ENCODE measurements around the gene BRSK2.
A peak's percentile ranks its signal among the peaks of the same experiment; 100 is the strongest.

BRSK2 gene

GRCh38 chr11:1373536-1374214, 16.1 kb upstream of the BRSK2 start:
- Histone ChIP-seq H3K27ac (ENCODE audit: low read depth, low read length) (no peak overlapping the region), H3K27me3 (ENCODE audit: control insufficient read depth in 5 of 5, insufficient read depth in 4 of 5, low read length in 5 of 5) (peaks cover 9 to 23% (median 12%) of the 10 kb centered on the region in 5 donors), H3K9ac (ENCODE audit: low read length in 5 of 5) (no peak overlapping the region), H3K4me1 (ENCODE audit: control insufficient read depth in 5 of 5, insufficient read depth in 5 of 5, low read length in 5 of 5) (no peaks in the 10 kb centered on the region), H3K9me3 (ENCODE audit: control insufficient read depth in 5 of 5, low read length in 5 of 5) (no peaks in the 10 kb centered on the region), H3K36me3 (ENCODE audit: control insufficient read depth in 5 of 5, insufficient read depth in 5 of 5, low read length in 5 of 5) (no peaks in the 10 kb centered on the region), H3K4me3 (ENCODE audit: low read depth in 1 of 5, low read length in 5 of 5) (no peak overlapping the region)

GRCh38 chr11:1375161-1375954, 14.4 kb upstream of the BRSK2 start:
- H3K27me3 ChIP-seq (ENCODE audit: control insufficient read depth in 5 of 5, insufficient read depth in 4 of 5, low read length in 5 of 5), result peaks cover 0 to 10% (median 7%) of the 10 kb centered on the region in 5 donors
- H3K36me3 ChIP-seq (ENCODE audit: control insufficient read depth in 5 of 5, insufficient read depth in 5 of 5, low read length in 5 of 5), result no peaks in the 10 kb centered on the region
- no peak overlapping the region for H3K4me3 ChIP-seq (ENCODE audit: low read depth in 1 of 5, low read length in 5 of 5)

GRCh38 chr11:1375955-1376258, 13.8 kb upstream of the BRSK2 start:
- Histone ChIP-seq H3K36me3 (ENCODE audit: control insufficient read depth in 5 of 5, insufficient read depth in 5 of 5, low read length in 5 of 5) (no peaks in the 10 kb centered on the region), H3K9ac (ENCODE audit: low read length in 5 of 5) (no peak overlapping the region), H3K27me3 (ENCODE audit: control insufficient read depth in 5 of 5, insufficient read depth in 4 of 5, low read length in 5 of 5) (peaks cover 0 to 7% (median 6%) of the 10 kb centered on the region in 5 donors), H3K9me3 (ENCODE audit: control insufficient read depth in 5 of 5, low read length in 5 of 5) (peaks cover 0 to 5% (median 0%) of the 10 kb centered on the region in 5 donors), H3K4me1 (ENCODE audit: control insufficient read depth in 5 of 5, insufficient read depth in 5 of 5, low read length in 5 of 5) (no peaks in the 10 kb centered on the region), H3K27ac (ENCODE audit: low read depth, low read length) (no peak overlapping the region), H3K4me3 (ENCODE audit: low read depth in 1 of 5, low read length in 5 of 5) (no peak overlapping the region)

More at GRCh38 chr11:1375161-1375954, 14.4 kb upstream of the BRSK2 start:
- no peak overlapping the region for H3K9ac ChIP-seq (ENCODE audit: low read length in 5 of 5)
- H3K9me3 ChIP-seq (ENCODE audit: control insufficient read depth in 5 of 5, low read length in 5 of 5), result peaks cover 0 to 3% (median 0%) of the 10 kb centered on the region in 5 donors
- H3K4me1 ChIP-seq (ENCODE audit: control insufficient read depth in 5 of 5, insufficient read depth in 5 of 5, low read length in 5 of 5), result no peaks in the 10 kb centered on the region
- no peak overlapping the region for H3K27ac ChIP-seq (ENCODE audit: low read depth, low read length)

GRCh38 chr11:1377231-1377780, 12.4 kb upstream of the BRSK2 start:
- Histone ChIP-seq H3K27me3 (ENCODE audit: control insufficient read depth in 5 of 5, insufficient read depth in 4 of 5, low read length in 5 of 5) (peaks cover 0 to 7% (median 2%) of the 10 kb centered on the region in 5 donors), H3K4me3 (ENCODE audit: low read depth in 1 of 5, low read length in 5 of 5) (no peak overlapping the region), H3K4me1 (ENCODE audit: control insufficient read depth in 5 of 5, insufficient read depth in 5 of 5, low read length in 5 of 5) (peaks cover 0 to 3% (median 0%) of the 10 kb centered on the region in 5 donors), H3K9me3 (ENCODE audit: control insufficient read depth in 5 of 5, low read length in 5 of 5) (peaks cover 0 to 5% (median 0%) of the 10 kb centered on the region in 5 donors), H3K9ac (ENCODE audit: low read length in 5 of 5) (no peak overlapping the region), H3K36me3 (ENCODE audit: control insufficient read depth in 5 of 5, insufficient read depth in 5 of 5, low read length in 5 of 5) (no peaks in the 10 kb centered on the region), H3K27ac (ENCODE audit: low read depth, low read length) (no peak overlapping the region)

- no peaks in the 10 kb centered on the region for H3K27me3 ChIP-seq (ENCODE audit: control insufficient read depth in 5 of 5, insufficient read depth in 4 of 5, low read length in 5 of 5)
- peaks cover 0 to 5% (median 0%) of the 10 kb centered on the region in 5 donors for H3K9me3 ChIP-seq (ENCODE audit: control insufficient read depth in 5 of 5, low read length in 5 of 5)
- no peak overlapping the region for H3K4me3 ChIP-seq (ENCODE audit: low read depth in 1 of 5, low read length in 5 of 5)
- no peak overlapping the region for H3K27ac ChIP-seq (ENCODE audit: low read depth, low read length)
- no peaks in the 10 kb centered on the region for H3K36me3 ChIP-seq (ENCODE audit: control insufficient read depth in 5 of 5, insufficient read depth in 5 of 5, low read length in 5 of 5)
- peaks cover 0 to 14% (median 11%) of the 10 kb centered on the region in 5 donors for H3K4me1 ChIP-seq (ENCODE audit: control insufficient read depth in 5 of 5, insufficient read depth in 5 of 5, low read length in 5 of 5)
- H3K9ac ChIP-seq (ENCODE audit: low read length in 5 of 5), result no peak overlapping the region
These were observed 7.8 kb upstream of the BRSK2 start for GRCh38 chr11:1381793-1382425.

- Histone ChIP-seq H3K4me3 (ENCODE audit: low read depth in 1 of 5, low read length in 5 of 5) (peak overlapping the region in 4 of 5 donors; percentile 59 to 73 (median 61)), H3K9me3 (ENCODE audit: control insufficient read depth in 5 of 5, low read length in 5 of 5) (peaks cover 0 to 5% (median 0%) of the 10 kb centered on the region in 5 donors), H3K36me3 (ENCODE audit: control insufficient read depth in 5 of 5, insufficient read depth in 5 of 5, low read length in 5 of 5) (no peaks in the 10 kb centered on the region), H3K4me1 (ENCODE audit: control insufficient read depth in 5 of 5, insufficient read depth in 5 of 5, low read length in 5 of 5) (peaks cover 0 to 14% (median 11%) of the 10 kb centered on the region in 5 donors), H3K9ac (ENCODE audit: low read length in 5 of 5) (peak overlapping the region in 1 of 5 donors; percentile 83), H3K27me3 (ENCODE audit: control insufficient read depth in 5 of 5, insufficient read depth in 4 of 5, low read length in 5 of 5) (no peaks in the 10 kb centered on the region), H3K27ac (ENCODE audit: low read depth, low read length) (no peak overlapping the region)
These were observed 7.3 kb upstream of the BRSK2 start for GRCh38 chr11:1382429-1382828.

GRCh38 chr11:1382831-1383607, 6.7 kb upstream of the BRSK2 start:
- H3K4me3 ChIP-seq (ENCODE audit: low read depth in 1 of 5, low read length in 5 of 5), result peak overlapping the region; percentile 48 to 73 (median 61)
- peak overlapping the region in 4 of 5 donors; percentile 51 to 83 (median 76) for H3K9ac ChIP-seq (ENCODE audit: low read length in 5 of 5)

GRCh38 chr11:1384199-1384970, 5.3 kb upstream of the BRSK2 start:
- no peak overlapping the region for H3K27ac ChIP-seq (ENCODE audit: low read depth, low read length)
- H3K27me3 ChIP-seq (ENCODE audit: control insufficient read depth in 5 of 5, insufficient read depth in 4 of 5, low read length in 5 of 5), result peaks cover 0 to 8% (median 5%) of the 10 kb centered on the region in 5 donors
- H3K36me3 ChIP-seq (ENCODE audit: control insufficient read depth in 5 of 5, insufficient read depth in 5 of 5, low read length in 5 of 5), result no peaks in the 10 kb centered on the region
- no peak overlapping the region for H3K4me3 ChIP-seq (ENCODE audit: low read depth in 1 of 5, low read length in 5 of 5)
- H3K9ac ChIP-seq (ENCODE audit: low read length in 5 of 5), result no peak overlapping the region
- peaks cover 2 to 31% (median 22%) of the 10 kb centered on the region in 5 donors for H3K4me1 ChIP-seq (ENCODE audit: control insufficient read depth in 5 of 5, insufficient read depth in 5 of 5, low read length in 5 of 5)
- peaks cover 0 to 5% (median 0%) of the 10 kb centered on the region in 5 donors for H3K9me3 ChIP-seq (ENCODE audit: control insufficient read depth in 5 of 5, low read length in 5 of 5)

More at GRCh38 chr11:1382831-1383607, 6.7 kb upstream of the BRSK2 start:
- Histone ChIP-seq H3K27me3 (ENCODE audit: control insufficient read depth in 5 of 5, insufficient read depth in 4 of 5, low read length in 5 of 5) (no peaks in the 10 kb centered on the region), H3K4me1 (ENCODE audit: control insufficient read depth in 5 of 5, insufficient read depth in 5 of 5, low read length in 5 of 5) (peaks cover 1 to 18% (median 11%) of the 10 kb centered on the region in 5 donors), H3K9me3 (ENCODE audit: control insufficient read depth in 5 of 5, low read length in 5 of 5) (peaks cover 0 to 5% (median 0%) of the 10 kb centered on the region in 5 donors), H3K27ac (ENCODE audit: low read depth, low read length) (peak overlapping the region; percentile 62), H3K36me3 (ENCODE audit: control insufficient read depth in 5 of 5, insufficient read depth in 5 of 5, low read length in 5 of 5) (no peaks in the 10 kb centered on the region)

GRCh38 chr11:1387521-1387920, 2.2 kb upstream of the BRSK2 start:
- H3K4me1 ChIP-seq (ENCODE audit: control insufficient read depth in 5 of 5, insufficient read depth in 5 of 5, low read length in 5 of 5), result peaks cover 2 to 36% (median 26%) of the 10 kb centered on the region in 5 donors
- no peaks in the 10 kb centered on the region for H3K9me3 ChIP-seq (ENCODE audit: control insufficient read depth in 5 of 5, low read length in 5 of 5)
- H3K4me3 ChIP-seq (ENCODE audit: low read depth in 1 of 5, low read length in 5 of 5), result no peak overlapping the region
- H3K27ac ChIP-seq (ENCODE audit: low read depth, low read length), result no peak overlapping the region
- no peak overlapping the region for H3K9ac ChIP-seq (ENCODE audit: low read length in 5 of 5)
- H3K27me3 ChIP-seq (ENCODE audit: control insufficient read depth in 5 of 5, insufficient read depth in 4 of 5, low read length in 5 of 5), result peaks cover 20 to 25% (median 23%) of the 10 kb centered on the region in 5 donors
- H3K36me3 ChIP-seq (ENCODE audit: control insufficient read depth in 5 of 5, insufficient read depth in 5 of 5, low read length in 5 of 5), result no peaks in the 10 kb centered on the region
